ENCODE results near the gene PCSK7.
"Not testable (repeated sequence)": the region's sequence is repeated elsewhere in the genome, so short reads cannot be mapped to it uniquely, and the experiment has no call there.

Gene PCSK7

GRCh38 chr11:117212697-117213355, 19.0 kb downstream of the PCSK7 start:
- Histone ChIP-seq H3K4me1 (ENCODE audit: low read length) (no peaks in the 10 kb centered on the region), H3F3A (ENCODE audit: insufficient read depth, low read length) (no peaks in the 10 kb centered on the region), H3K4me3 (ENCODE audit: low read length) (no peak overlapping the region), H3K9me2 (replicated peaks; ENCODE audit: insufficient read depth, low read length) (no peaks in the 10 kb centered on the region), H3K9me3 (replicated peaks; ENCODE audit: insufficient read depth, low read length) (no peaks in the 10 kb centered on the region), H4K20me1 (ENCODE audit: insufficient read depth, low read length) (no peaks in the 10 kb centered on the region), H3K27me3 (replicated peaks; ENCODE audit: insufficient read depth, low read length) (no peaks in the 10 kb centered on the region), H3K36me3 (replicated peaks; ENCODE audit: insufficient read depth, low read length) (peaks cover 6% of the 10 kb centered on the region; the same call in 1 of the 2 replicates), H2AFZ (ENCODE audit: low read length) (no peak overlapping the region), H3K79me2 (ENCODE audit: low read length) (no peaks in the 10 kb centered on the region), H3K4me2 (ENCODE audit: low read depth, low read length) (no peak overlapping the region), H3K27ac (ENCODE audit: low read length) (no peak overlapping the region), H3K9ac (ENCODE audit: low read length) (no peak overlapping the region)
- no peak for DNase-seq
- no peak for TF ChIP-seq EZH2phosphoT487 (IDR thresholded peaks at IDR 0.05; ENCODE audit: low read length)

GRCh38 chr11:117210620-117211019, 21.3 kb downstream of the PCSK7 start:
- H3K9me2 ChIP-seq (replicated peaks; ENCODE audit: insufficient read depth, low read length) = no peaks in the 10 kb centered on the region
- H3K27me3 ChIP-seq (replicated peaks; ENCODE audit: insufficient read depth, low read length) = no peaks in the 10 kb centered on the region
- H3K4me1 ChIP-seq (ENCODE audit: low read length) = no peaks in the 10 kb centered on the region
- H2AFZ ChIP-seq (ENCODE audit: low read length) = no peak overlapping the region
- H3K27ac ChIP-seq (ENCODE audit: low read length) = no peak overlapping the region
- no peak for DNase-seq
- no peaks in the 10 kb centered on the region for H3K79me2 ChIP-seq (ENCODE audit: low read length)
- peaks cover 4% of the 10 kb centered on the region; the same call in 1 of the 2 replicates for H3K36me3 ChIP-seq (replicated peaks; ENCODE audit: insufficient read depth, low read length)
- no peak overlapping the region for H3K4me2 ChIP-seq (ENCODE audit: low read depth, low read length)
- H3K9me3 ChIP-seq (replicated peaks; ENCODE audit: insufficient read depth, low read length) = no peaks in the 10 kb centered on the region
- no peak for TF ChIP-seq EZH2phosphoT487 (IDR thresholded peaks at IDR 0.05; ENCODE audit: low read length)
- no peak for TF ChIP-seq EZH2 (optimal IDR thresholded peaks at IDR 0.05; ENCODE audit: low read depth, low read length)
- no peak for TF ChIP-seq CTCF (IDR thresholded peaks at IDR 0.05; ENCODE audit: low read length)
- H4K20me1 ChIP-seq (ENCODE audit: insufficient read depth, low read length) = no peaks in the 10 kb centered on the region
- H3K4me3 ChIP-seq (ENCODE audit: low read length) = no peak overlapping the region
- no peak overlapping the region for H3K9ac ChIP-seq (ENCODE audit: low read length)
- no peaks in the 10 kb centered on the region for H3F3A ChIP-seq (ENCODE audit: insufficient read depth, low read length)

- H3K9ac ChIP-seq (ENCODE audit: low read length); H3K9me3 ChIP-seq (replicated peaks; ENCODE audit: insufficient read depth, low read length); H3K36me3 ChIP-seq (replicated peaks; ENCODE audit: insufficient read depth, low read length); H3K4me3 ChIP-seq (ENCODE audit: low read length); H3K9me2 ChIP-seq (replicated peaks; ENCODE audit: insufficient read depth, low read length); H3K79me2 ChIP-seq (ENCODE audit: low read length); H2AFZ ChIP-seq (ENCODE audit: low read length); H3K27me3 ChIP-seq (replicated peaks; ENCODE audit: insufficient read depth, low read length); H3K4me1 ChIP-seq (ENCODE audit: low read length); H3K4me2 ChIP-seq (ENCODE audit: low read depth, low read length); H3F3A ChIP-seq (ENCODE audit: insufficient read depth, low read length); DNase-seq; H3K27ac ChIP-seq (ENCODE audit: low read length); H4K20me1 ChIP-seq (ENCODE audit: insufficient read depth, low read length): not testable (repeated sequence)
These were observed 22.3 kb downstream of the PCSK7 start for GRCh38 chr11:117209351-117210125.

GRCh38 chr11:117208710-117209109, 23.2 kb downstream of the PCSK7 start:
- not testable (repeated sequence) for H3F3A ChIP-seq (ENCODE audit: insufficient read depth, low read length); H3K79me2 ChIP-seq (ENCODE audit: low read length); H3K9ac ChIP-seq (ENCODE audit: low read length); H3K36me3 ChIP-seq (replicated peaks; ENCODE audit: insufficient read depth, low read length); H3K4me1 ChIP-seq (ENCODE audit: low read length); H3K4me3 ChIP-seq (ENCODE audit: low read length); H3K27me3 ChIP-seq (replicated peaks; ENCODE audit: insufficient read depth, low read length); H4K20me1 ChIP-seq (ENCODE audit: insufficient read depth, low read length); H2AFZ ChIP-seq (ENCODE audit: low read length); H3K4me2 ChIP-seq (ENCODE audit: low read depth, low read length); H3K27ac ChIP-seq (ENCODE audit: low read length); H3K9me3 ChIP-seq (replicated peaks; ENCODE audit: insufficient read depth, low read length); DNase-seq; H3K9me2 ChIP-seq (replicated peaks; ENCODE audit: insufficient read depth, low read length)

- not testable (repeated sequence) for H3K36me3 ChIP-seq (replicated peaks; ENCODE audit: insufficient read depth, low read length); H3F3A ChIP-seq (ENCODE audit: insufficient read depth, low read length); H3K9me3 ChIP-seq (replicated peaks; ENCODE audit: insufficient read depth, low read length)
These were observed 24.4 kb downstream of the PCSK7 start for GRCh38 chr11:117207481-117207880.

GRCh38 chr11:117206859-117207258, 25.0 kb downstream of the PCSK7 start:
- H2AFZ ChIP-seq (ENCODE audit: low read length); H3K27ac ChIP-seq (ENCODE audit: low read length); H3K27me3 ChIP-seq (replicated peaks; ENCODE audit: insufficient read depth, low read length); H3K4me3 ChIP-seq (ENCODE audit: low read length); H3F3A ChIP-seq (ENCODE audit: insufficient read depth, low read length); H3K79me2 ChIP-seq (ENCODE audit: low read length); H3K9me2 ChIP-seq (replicated peaks; ENCODE audit: insufficient read depth, low read length); H3K36me3 ChIP-seq (replicated peaks; ENCODE audit: insufficient read depth, low read length); H3K4me2 ChIP-seq (ENCODE audit: low read depth, low read length); H3K4me1 ChIP-seq (ENCODE audit: low read length); DNase-seq; H4K20me1 ChIP-seq (ENCODE audit: insufficient read depth, low read length); H3K9me3 ChIP-seq (replicated peaks; ENCODE audit: insufficient read depth, low read length); H3K9ac ChIP-seq (ENCODE audit: low read length): not testable (repeated sequence)

More at GRCh38 chr11:117207481-117207880, 24.4 kb downstream of the PCSK7 start:
- H3K79me2 ChIP-seq (ENCODE audit: low read length); DNase-seq; H3K4me1 ChIP-seq (ENCODE audit: low read length); H2AFZ ChIP-seq (ENCODE audit: low read length); H3K27me3 ChIP-seq (replicated peaks; ENCODE audit: insufficient read depth, low read length); H3K4me2 ChIP-seq (ENCODE audit: low read depth, low read length); H3K9ac ChIP-seq (ENCODE audit: low read length); H3K27ac ChIP-seq (ENCODE audit: low read length); H3K4me3 ChIP-seq (ENCODE audit: low read length); H4K20me1 ChIP-seq (ENCODE audit: insufficient read depth, low read length); H3K9me2 ChIP-seq (replicated peaks; ENCODE audit: insufficient read depth, low read length): not testable (repeated sequence)

- H3K9ac ChIP-seq (ENCODE audit: low read length) = not testable (repeated sequence)
These were observed 25.8 kb downstream of the PCSK7 start for GRCh38 chr11:117206111-117206510.

More at GRCh38 chr11:117206111-117206510, 25.8 kb downstream of the PCSK7 start:
- H3K27ac ChIP-seq (ENCODE audit: low read length); H4K20me1 ChIP-seq (ENCODE audit: insufficient read depth, low read length); H3K79me2 ChIP-seq (ENCODE audit: low read length); H3K27me3 ChIP-seq (replicated peaks; ENCODE audit: insufficient read depth, low read length); H3K4me2 ChIP-seq (ENCODE audit: low read depth, low read length); H2AFZ ChIP-seq (ENCODE audit: low read length); DNase-seq; H3K4me1 ChIP-seq (ENCODE audit: low read length); H3K9me2 ChIP-seq (replicated peaks; ENCODE audit: insufficient read depth, low read length); H3K36me3 ChIP-seq (replicated peaks; ENCODE audit: insufficient read depth, low read length); H3K4me3 ChIP-seq (ENCODE audit: low read length); H3F3A ChIP-seq (ENCODE audit: insufficient read depth, low read length); H3K9me3 ChIP-seq (replicated peaks; ENCODE audit: insufficient read depth, low read length): not testable (repeated sequence)
